ENCODE measurements around the gene CSTF2. TPM values are rescaled to one million over a fixed set of nuclear protein-coding genes. Genes with fewer than 3 reads are reported as not detected.

The CSTF2 gene
- total and polyA plus RNA-seq, 2 of the 4 experiments (the other 2 are of a cell fraction): 22.8 to 30.3 TPM

DNA sequence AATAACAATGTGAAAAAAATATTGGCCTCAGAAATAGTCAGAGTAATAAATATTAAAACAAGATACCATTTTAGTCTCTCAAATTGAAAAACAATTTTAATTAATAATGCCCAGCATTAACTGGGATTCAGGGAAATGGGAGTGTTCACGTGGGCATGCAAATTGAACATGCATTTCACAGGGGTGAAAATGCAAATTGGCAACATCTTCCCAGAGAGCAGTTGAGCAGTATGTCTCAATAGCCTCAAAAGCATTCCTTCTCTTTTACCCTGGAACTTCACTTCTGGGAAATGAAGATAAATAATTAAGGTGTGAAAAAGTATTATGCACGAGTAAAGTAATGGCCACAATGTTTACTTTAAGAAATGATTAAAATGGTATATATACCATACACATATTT lies 32.6 kb downstream of the CSTF2 start:
- dilution Hi-C loops (cut with HindIII; ENCODE audit: low sequenced_read_pairs, unreplicated experiment) (no loop called here), in situ Hi-C loops (cut with MboI; ENCODE audit: low sequenced_read_pairs) (no loop called here), intact Hi-C loops (cut with micrococcal nuclease) (no loop called here)
- CTCF ChIA-PET: no interaction called here
- ATAC-seq (ENCODE audit: low read depth): no peak
- Histone ChIP-seq H3K27ac (ENCODE audit: insufficient read depth, low read length) (no peak overlapping the region), H3K79me1 (ENCODE audit: low read depth in 1 of 2, low read length in 2 of 2) (no peaks in the 10 kb centered on the region), H2BK5ac (ENCODE audit: low read depth, low read length, poor library complexity, severe bottlenecking) (no peak overlapping the region), H3K18ac (ENCODE audit: low read depth, low read length) (no peak overlapping the region), H3K9me1 (ENCODE audit: insufficient read depth, low read length) (no peaks in the 10 kb centered on the region), H3K4me1 (ENCODE audit: control insufficient read depth, insufficient read depth, low read length) (no peaks in the 10 kb centered on the region), H3K9me3 (ENCODE audit: control insufficient read depth, insufficient read depth, low read length) (no peaks in the 10 kb centered on the region), H3K36me3 (ENCODE audit: control insufficient read depth, insufficient read depth, low read length) (no peaks in the 10 kb centered on the region), H3K4ac (ENCODE audit: low read depth, low read length) (no peak overlapping the region), H2AK9ac (replicated peaks; ENCODE audit: low read depth, low read length, poor library complexity) (no peak overlapping the region), H3K14ac (replicated peaks; ENCODE audit: low read depth, low read length) (no peak overlapping the region), H2BK15ac (ENCODE audit: low read depth, low read length) (no peak overlapping the region), H2BK20ac (ENCODE audit: low read depth, low read length) (no peak overlapping the region), H3K27me3 (ENCODE audit: control insufficient read depth, insufficient read depth, low read length) (peaks cover 4% of the 10 kb centered on the region), H2AFZ (replicated peaks; ENCODE audit: low read length, poor library complexity) (no peak overlapping the region), H2AK5ac (ENCODE audit: low read depth, low read length) (no peak overlapping the region), H4K20me1 (ENCODE audit: insufficient read depth, low read length) (no peaks in the 10 kb centered on the region), H3K56ac (ENCODE audit: extremely low read depth, insufficient read depth, low read length) (no peak overlapping the region), H2BK120ac (ENCODE audit: low read depth, low read length) (no peak overlapping the region), H4K91ac (ENCODE audit: insufficient read depth, low read depth, low read length) (no peak overlapping the region), H4K5ac (ENCODE audit: low read depth, low read length) (no peak overlapping the region), H3K23ac (ENCODE audit: low read depth, low read length) (no peak overlapping the region), H3K4me2 (ENCODE audit: low read depth, low read length) (no peak overlapping the region), H3K9ac (ENCODE audit: low read depth, low read length) (no peak overlapping the region), H4K8ac (ENCODE audit: low read depth in 2 of 2, low read length in 2 of 2) (no peak overlapping the region), H3K4me3 (ENCODE audit: insufficient read depth, low read depth, low read length) (no peak overlapping the region)
- 40% methylated on average over 1 of the region's 2 CpGs; no CpG with 5 or more reads in 1 of the 2 experiments for WGBS, 2 experiments (ENCODE audit: extremely low coverage in 2 of 2, insufficient read length in 1 of 2)
- DNase-seq: no peak
- POLR2A ChIA-PET (ENCODE audit: unreplicated experiment): no interaction called here
- no TSS peak for BruUV-seq (replicated peaks)
- TF ChIP-seq SMC3 (IDR thresholded peaks at IDR 0.05; ENCODE audit: low read depth, low read length) (no peak), RCOR1 (IDR thresholded peaks at IDR 0.05; ENCODE audit: insufficient replicate concordance, low read length) (no peak), BHLHE40 (IDR thresholded peaks at IDR 0.05; ENCODE audit: low read depth, low read length) (no peak), MXI1 (IDR thresholded peaks at IDR 0.05; ENCODE audit: borderline replicate concordance, low read depth, low read length) (no peak), MAFK (IDR thresholded peaks at IDR 0.05; ENCODE audit: low read depth, low read length) (no peak), CHD1 (IDR thresholded peaks at IDR 0.05; ENCODE audit: low read depth, low read length) (no peak), MAZ (IDR thresholded peaks at IDR 0.05; ENCODE audit: borderline replicate concordance, low read depth, low read length) (no peak)
- TF ChIP-seq, protein P1, sequence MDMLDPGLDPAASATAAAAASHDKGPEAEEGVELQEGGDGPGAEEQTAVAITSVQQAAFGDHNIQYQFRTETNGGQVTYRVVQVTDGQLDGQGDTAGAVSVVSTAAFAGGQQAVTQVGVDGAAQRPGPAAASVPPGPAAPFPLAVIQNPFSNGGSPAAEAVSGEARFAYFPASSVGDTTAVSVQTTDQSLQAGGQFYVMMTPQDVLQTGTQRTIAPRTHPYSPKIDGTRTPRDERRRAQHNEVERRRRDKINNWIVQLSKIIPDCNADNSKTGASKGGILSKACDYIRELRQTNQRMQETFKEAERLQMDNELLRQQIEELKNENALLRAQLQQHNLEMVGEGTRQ (IDR thresholded peaks at IDR 0.05; ENCODE audit: low read depth, low read length): no peak
